Measurements from ENCODE around the gene KRT6A. TPM values are rescaled to one million over a fixed set of nuclear protein-coding genes. Genes with fewer than 3 reads are reported as not detected.

The KRT6A gene
- total and polyA plus RNA-seq, 12 donors: 0.24 to 2.7 (median 0.66) TPM; not detected in 8

DNA sequence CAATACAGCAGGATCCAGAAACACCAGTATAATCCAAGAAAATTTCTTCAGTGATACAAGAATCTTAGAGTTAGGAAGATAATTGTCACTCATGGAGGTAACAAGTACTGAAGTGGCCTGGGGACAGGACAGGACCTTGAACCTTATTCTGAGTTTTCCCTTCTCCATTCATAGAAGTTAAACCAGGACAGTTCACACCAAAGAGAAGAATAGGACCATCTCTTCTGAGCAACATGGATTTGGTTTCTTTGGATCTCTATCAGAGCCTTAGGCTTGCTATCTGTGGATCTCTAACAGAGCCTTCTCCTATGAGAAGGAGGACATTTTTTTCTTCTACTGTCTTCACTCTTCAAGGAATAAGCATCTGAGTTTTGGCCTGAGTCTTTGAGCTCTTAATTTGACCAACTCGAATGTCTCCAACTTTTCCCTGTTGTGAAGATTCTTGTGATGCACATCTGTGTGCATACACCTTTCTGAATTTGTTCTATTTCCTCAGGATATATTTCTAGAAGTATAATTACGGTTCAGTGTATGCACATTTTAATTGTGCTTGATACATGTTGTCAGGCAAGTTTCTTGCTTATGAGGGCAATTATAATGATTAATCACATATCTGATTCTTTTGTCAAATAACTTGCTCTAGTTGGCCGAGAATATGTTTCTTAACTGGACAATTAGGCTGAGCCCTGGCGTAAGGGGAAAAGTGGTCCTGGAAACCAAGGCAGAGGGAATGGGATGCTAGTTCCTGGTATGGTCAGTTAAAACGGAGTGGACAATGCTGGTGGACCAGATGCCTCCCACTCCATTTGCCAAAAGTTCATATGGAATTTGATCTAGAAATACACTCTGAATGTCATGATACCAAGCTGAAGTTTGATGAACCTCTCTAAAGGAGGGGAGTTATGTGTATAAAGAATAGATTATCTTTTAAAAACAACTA, 6.6 kb downstream of the KRT6A start:
- 65 to 80% (median 79%) methylated on average over 5 of the region's 5 CpGs for WGBS, 4 donors
- Histone ChIP-seq H3K4me3 (no peak overlapping the region), H3K9me3 (replicated peaks in 1 of 3) (no peaks in the 10 kb centered on the region), H3K36me3 (replicated peaks in 1 of 2) (no peaks in the 10 kb centered on the region), H3K27ac (no peak overlapping the region), H3K27me3 (no peaks in the 10 kb centered on the region), H3K4me1 (replicated peaks in 1 of 2) (no peaks in the 10 kb centered on the region)
- no peak for TF ChIP-seq POLR2A (IDR thresholded peaks at IDR 0.05)
- TF ChIP-seq, protein P1, sequence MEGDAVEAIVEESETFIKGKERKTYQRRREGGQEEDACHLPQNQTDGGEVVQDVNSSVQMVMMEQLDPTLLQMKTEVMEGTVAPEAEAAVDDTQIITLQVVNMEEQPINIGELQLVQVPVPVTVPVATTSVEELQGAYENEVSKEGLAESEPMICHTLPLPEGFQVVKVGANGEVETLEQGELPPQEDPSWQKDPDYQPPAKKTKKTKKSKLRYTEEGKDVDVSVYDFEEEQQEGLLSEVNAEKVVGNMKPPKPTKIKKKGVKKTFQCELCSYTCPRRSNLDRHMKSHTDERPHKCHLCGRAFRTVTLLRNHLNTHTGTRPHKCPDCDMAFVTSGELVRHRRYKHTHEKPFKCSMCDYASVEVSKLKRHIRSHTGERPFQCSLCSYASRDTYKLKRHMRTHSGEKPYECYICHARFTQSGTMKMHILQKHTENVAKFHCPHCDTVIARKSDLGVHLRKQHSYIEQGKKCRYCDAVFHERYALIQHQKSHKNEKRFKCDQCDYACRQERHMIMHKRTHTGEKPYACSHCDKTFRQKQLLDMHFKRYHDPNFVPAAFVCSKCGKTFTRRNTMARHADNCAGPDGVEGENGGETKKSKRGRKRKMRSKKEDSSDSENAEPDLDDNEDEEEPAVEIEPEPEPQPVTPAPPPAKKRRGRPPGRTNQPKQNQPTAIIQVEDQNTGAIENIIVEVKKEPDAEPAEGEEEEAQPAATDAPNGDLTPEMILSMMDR (IDR thresholded peaks at IDR 0.05): no peak
- no peak for DNase-seq
- intact Hi-C loops (cut with DNase I): no loop called here

DNA sequence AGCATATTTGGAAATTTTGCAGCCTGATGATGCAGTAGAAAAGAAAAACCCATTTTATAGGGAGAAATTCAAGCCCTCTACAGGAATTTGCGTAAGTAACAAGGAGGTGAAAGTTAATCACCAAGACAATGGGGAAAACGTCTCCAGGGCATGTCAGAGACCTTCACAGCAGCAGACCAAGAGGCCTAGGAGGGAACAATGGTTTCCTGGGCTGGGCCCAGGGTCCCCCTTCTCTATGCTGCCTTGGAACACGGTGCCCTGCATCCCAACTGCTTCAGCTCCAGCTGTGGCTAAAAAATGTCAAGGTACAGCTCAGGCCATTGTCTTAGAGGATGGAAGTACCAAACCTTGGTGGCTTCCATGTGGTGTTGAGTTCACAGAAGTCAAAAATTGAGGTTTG, 13.0 kb downstream of the KRT6A start:
- DNase-seq: no peak
- intact Hi-C loops (cut with DNase I): no loop called here
- Histone ChIP-seq H3K4me3 (no peak overlapping the region), H3K27me3 (no peaks in the 10 kb centered on the region), H3K27ac (no peak overlapping the region), H3K9me3 (replicated peaks in 1 of 3) (no peaks in the 10 kb centered on the region), H3K36me3 (replicated peaks in 1 of 2) (no peaks in the 10 kb centered on the region), H3K4me1 (replicated peaks in 1 of 2) (no peaks in the 10 kb centered on the region)
- TF ChIP-seq, protein P1 (IDR thresholded peaks at IDR 0.05): no peak
- no peak for TF ChIP-seq POLR2A (IDR thresholded peaks at IDR 0.05)
- 52 to 55% (median 54%) methylated on average over 3 of the region's 3 CpGs for whole genome bisulfite sequencing, 4 donors

DNA sequence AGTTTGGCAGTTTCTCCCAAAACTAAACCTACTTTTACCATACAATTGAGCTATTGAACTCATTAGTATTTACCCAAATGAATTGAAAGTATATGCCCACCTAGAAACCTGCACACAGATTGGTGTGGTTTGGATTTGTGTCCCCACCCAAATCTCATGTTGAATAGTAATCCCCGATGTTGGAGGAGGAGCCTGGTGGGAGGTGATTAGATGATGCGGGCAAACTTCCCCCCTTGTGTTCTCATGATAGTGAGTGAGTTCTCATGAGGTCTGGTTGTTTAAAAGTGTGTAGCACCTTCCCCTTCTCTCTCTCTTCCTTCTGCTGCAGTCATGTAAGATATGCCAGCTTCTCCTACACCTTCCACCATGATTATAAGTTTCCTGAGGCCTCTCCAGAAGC, 15.4 kb downstream of the KRT6A start:
- TF ChIP-seq, protein P1 (IDR thresholded peaks at IDR 0.05): no peak
- TF ChIP-seq POLR2A (IDR thresholded peaks at IDR 0.05): no peak
- no peaks in the 10 kb centered on the region for H3K36me3 ChIP-seq (replicated peaks in 1 of 2)
- H3K4me1 ChIP-seq (replicated peaks in 1 of 2): no peaks in the 10 kb centered on the region
- H3K4me3 ChIP-seq: no peak overlapping the region
- WGBS, 4 donors: 46 to 90% (median 69%) methylated on average over 2 of the region's 2 CpGs
- intact Hi-C loops (cut with DNase I): no loop called here
- no peak overlapping the region for H3K27ac ChIP-seq
- H3K27me3 ChIP-seq: no peaks in the 10 kb centered on the region
- no peaks in the 10 kb centered on the region for H3K9me3 ChIP-seq (replicated peaks in 1 of 3)
- no peak for DNase-seq

DNA sequence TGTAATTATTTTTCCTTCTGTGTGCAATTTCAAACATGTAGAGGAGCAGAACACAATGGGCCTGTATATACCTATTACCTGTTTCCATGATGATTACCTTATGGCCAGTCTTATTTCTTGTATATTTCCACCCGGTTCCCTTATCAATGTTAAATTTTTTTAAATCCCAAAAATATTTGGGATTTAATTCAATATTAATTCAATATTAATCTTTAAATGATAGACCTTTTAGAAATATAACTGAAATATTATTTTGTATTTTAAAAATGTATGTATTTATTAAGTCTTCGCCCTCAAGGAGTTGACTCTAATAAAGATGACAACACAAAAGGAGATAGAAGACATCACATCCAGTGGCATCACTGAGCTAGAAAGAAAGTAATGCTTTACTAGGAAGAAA, 18.8 kb downstream of the KRT6A start:
- no peak for DNase-seq
- H3K9me3 ChIP-seq (replicated peaks in 1 of 3): no peaks in the 10 kb centered on the region
- intact Hi-C loops (cut with DNase I): no loop called here
- WGBS, 4 donors: 89 to 93% (median 91%) methylated on average over 2 of the region's 2 CpGs
- no peaks in the 10 kb centered on the region for H3K36me3 ChIP-seq (replicated peaks in 1 of 2)
- no peak for TF ChIP-seq POLR2A (IDR thresholded peaks at IDR 0.05)
- TF ChIP-seq, protein P1 (IDR thresholded peaks at IDR 0.05): no peak
- H3K27me3 ChIP-seq: no peaks in the 10 kb centered on the region
- H3K4me3 ChIP-seq: no peak overlapping the region
- H3K4me1 ChIP-seq (replicated peaks in 1 of 2): no peaks in the 10 kb centered on the region
- no peak overlapping the region for H3K27ac ChIP-seq

Measured in adrenal gland (tissue), 12 donors.